HG03039 (cell line): Measurements from ENCODE around the gene KCNQ1OT1.

Experiments
- ATAC-seq: cut with Tn5 transposase; IDR thresholded peaks from one replicate; pipeline ENCODE4 v1.9.1; 2021; ENCODE audit warnings: mild to moderate bottlenecking, moderate library complexity; ENCODE audit not compliant: unreplicated experiment

Gene KCNQ1OT1

GRCh38 chr11:2688381-2689231 is 11.2 kb downstream of the KCNQ1OT1 start:
- no peak for ATAC-seq

GRCh38 chr11:2687782-2688191 is 12.0 kb downstream of the KCNQ1OT1 start:
- no peak for ATAC-seq

GRCh38 chr11:2687223-2687530 is 12.6 kb downstream of the KCNQ1OT1 start:
- no peak for ATAC-seq

DNA sequence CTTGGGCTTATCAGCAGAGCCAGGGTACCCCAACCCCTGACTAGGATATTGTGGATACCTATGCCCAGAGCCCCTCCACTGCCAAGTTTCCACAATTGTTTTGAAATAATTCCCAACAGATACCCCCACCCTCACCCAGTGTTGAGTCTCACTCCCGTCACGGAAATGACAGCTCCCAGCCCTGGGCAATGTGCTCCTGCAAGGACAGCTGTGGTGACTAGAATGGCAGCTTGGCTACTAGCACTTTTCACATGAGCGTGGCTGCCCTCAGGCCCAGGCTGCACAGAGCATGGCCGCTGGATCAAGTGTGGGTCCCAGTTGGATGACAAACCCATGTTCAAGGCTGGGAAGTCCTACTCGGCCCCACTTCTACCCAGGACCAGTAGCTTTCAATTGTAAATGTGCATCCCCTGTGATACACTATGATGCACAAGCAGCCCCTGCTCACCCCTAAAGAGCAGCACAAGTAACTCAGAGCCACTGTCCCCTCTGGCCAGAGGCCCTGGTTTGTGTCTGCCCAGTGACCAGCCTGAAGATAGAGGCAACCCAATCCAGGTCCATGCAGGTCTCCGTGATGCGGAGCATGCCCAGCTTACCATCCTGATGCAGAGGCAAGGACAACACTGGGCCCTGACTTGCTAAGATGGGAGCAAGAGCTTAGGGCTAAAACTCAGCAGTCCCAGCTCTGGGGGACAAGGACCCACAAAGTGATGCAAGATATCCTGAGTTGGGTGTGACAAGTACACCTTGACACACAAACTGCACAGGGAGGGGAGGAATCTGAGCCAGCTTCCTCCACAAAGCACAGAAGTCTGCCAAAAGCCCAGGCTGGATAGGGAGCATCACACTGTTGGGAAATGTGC is 13.2 kb downstream of the KCNQ1OT1 start:
- no peak for ATAC-seq

DNA sequence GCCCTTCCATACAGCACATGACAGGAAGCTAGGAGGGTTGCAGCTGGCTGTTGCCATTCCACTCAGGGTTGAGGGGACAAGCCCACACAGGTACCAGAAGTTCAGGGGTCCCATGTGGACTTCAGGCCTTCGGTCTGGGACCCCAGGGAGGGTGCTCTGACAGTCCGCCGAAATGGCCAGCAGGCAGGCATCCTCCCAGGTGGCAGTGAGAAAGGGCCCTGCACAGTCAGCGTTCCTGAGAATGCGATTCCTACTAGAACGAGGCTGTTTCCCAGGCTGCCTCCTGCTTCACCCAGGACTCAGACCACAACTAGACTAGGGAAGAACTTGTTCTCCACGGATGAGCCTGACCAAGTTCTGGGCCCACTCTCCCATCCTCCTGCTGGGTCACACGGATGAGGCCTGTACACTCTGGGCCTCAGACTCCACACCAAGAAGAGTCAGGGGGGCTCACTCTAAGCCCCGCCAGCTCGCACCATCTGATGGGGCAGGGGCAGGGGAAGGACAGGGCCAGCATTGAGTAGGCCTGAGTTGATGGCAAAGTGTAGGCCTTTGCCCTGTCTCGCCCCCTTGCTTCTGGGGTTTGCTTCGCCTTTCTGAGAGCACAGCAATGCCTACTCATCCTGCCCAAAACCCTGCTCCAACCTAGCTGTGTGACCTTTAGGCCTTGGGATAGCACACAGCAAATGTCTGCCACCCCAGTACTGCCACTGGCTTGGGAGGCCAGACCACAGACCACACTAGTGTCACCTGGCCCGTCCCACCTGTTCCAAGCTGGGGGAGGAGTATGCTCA is 14.0 kb downstream of the KCNQ1OT1 start:
- no peak for ATAC-seq

GRCh38 chr11:2685051-2685450 is 14.7 kb downstream of the KCNQ1OT1 start:
- ATAC-seq = no peak

GRCh38 chr11:2684581-2684980 is 15.2 kb downstream of the KCNQ1OT1 start:
- no peak for ATAC-seq

DNA sequence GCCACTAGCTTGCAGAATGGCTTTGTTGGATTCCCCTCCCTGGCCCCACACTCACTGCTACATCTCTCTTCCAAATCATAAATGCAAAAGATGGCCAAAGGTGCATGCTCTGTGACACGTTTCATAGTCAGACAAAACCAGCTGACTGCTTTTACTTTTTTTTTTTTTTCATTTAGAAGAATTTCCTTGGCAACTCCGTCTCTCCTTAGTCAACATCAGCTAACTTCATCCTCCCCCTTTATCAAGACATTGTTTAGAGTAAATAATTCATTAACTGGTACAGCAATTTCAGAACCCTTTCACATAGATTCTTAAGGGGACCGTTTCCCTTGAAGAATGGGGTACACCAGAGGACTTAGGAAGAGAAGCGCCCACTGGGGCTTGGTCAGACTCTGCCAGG is 16.0 kb downstream of the KCNQ1OT1 start:
- no peak for ATAC-seq

GRCh38 chr11:2681408-2682145 is 18.2 kb downstream of the KCNQ1OT1 start:
- ATAC-seq = no peak

DNA sequence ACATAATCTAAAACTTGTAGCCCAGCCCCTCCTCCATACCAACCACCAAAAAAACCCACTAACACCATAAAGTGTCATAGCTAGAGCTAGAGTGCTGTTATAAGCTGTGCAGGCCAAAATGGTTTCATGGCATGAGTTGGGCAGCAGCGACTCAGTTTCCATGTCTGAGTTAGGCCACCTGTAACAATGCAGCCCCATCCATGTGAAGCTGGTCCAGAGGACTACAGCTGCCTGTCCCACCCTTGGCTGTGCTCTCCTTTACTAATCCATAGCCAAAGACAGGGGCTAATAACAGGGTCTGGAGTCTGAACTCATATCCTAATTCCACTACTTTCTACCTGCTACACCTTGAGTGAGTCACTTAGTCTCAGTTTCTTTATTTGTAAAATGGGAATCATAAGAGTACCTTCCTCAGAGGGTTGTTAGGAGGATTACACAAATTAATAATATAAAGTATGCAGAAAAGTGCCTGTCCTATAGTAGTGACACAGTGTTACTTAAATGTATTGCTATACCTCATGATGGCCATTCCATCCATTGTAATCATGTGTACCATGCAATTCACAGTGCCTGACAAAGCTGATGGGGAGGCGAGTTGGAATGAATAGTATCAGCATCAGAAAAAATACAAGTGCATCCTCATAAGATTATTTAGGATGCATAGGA is 20.6 kb downstream of the KCNQ1OT1 start:
- no peak for ATAC-seq

GRCh38 chr11:2678396-2678795 is 21.4 kb downstream of the KCNQ1OT1 start:
- no peak for ATAC-seq

DNA sequence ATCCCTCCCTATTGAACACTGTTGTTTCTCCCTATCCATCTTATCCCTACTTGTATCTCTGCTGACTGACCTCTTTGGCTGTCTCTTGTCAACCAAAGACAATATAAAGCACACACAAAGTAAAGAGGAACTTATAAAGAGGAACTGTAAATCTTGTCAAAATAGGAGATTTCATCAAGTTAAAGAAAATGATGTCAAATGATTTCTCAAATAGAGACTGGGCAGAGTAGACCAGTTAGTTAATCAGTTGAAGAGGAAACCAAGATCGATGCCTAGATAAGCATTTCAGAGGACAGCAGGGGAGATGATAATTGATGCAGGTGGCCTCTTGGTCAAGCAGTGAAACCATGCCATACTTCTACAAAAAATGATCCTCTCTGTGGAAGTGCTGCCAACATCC is 22.7 kb downstream of the KCNQ1OT1 start:
- ATAC-seq = no peak

DNA sequence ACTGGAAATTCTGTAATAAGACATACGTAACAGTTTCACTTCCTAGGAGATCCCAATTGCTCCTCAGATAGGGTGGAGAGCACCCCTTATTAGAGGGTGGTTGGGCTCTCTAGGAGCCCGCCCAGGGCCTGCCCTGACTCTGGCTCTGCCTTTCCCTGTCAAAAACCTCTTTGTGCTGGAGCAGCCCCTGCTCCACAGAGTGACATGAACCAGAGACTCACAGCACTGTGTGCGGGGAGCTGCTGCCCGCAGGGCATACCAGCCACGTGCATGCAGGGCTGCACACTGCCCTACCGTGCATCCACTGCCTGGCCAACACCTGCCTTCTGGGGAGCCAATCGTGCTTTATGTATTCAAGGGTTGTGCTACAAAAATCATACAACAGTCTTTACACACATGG is 24.3 kb downstream of the KCNQ1OT1 start:
- ATAC-seq = no peak

DNA sequence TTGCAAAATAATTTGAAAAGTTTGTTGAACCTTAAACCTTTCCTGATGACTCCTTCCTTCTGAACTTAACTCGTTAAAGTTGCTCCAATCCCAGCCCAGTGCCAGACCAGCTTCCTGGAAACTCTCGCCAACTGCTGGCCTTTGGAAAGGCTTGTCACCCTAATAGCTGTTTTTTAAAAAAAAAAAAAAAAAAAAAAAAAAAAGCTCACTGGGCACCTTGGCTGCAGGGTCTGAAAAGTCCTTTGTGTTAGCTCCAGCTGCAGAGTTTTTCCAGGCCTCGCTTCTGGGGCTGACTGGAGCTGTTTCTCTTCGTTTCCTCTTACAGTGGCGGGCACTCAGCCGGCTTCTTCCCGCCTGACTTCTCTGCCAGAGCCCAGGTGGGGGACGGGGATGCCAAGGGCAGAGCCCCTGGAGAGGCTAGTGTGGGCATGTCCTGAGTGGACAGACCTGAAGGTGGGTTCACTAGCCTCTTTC is 25.1 kb downstream of the KCNQ1OT1 start:
- ATAC-seq = no peak

GRCh38 chr11:2673871-2674471 is 25.8 kb downstream of the KCNQ1OT1 start:
- no peak for ATAC-seq

DNA sequence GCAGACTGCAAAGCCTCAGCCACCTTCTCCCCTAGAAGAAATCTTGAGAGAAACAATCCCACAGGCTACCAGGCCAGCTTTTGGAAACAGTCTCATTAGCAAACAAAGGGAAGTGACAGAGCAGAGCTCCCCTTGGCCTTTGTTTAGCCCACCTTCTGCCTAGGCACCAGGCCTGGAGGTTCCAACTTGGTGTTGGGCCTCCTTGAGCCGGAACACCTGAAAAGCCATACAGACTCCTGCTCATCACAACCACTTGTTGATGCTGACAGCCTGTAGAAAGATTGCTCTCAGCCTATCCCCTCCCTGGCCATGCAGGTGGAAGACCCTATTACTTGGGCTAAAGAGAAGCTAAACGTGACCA is 26.6 kb downstream of the KCNQ1OT1 start:
- ATAC-seq = no peak

GRCh38 chr11:2672553-2673249 is 27.1 kb downstream of the KCNQ1OT1 start:
- ATAC-seq = no peak

- no peak for ATAC-seq
These were observed 28.0 kb downstream of the KCNQ1OT1 start for GRCh38 chr11:2671748-2672147.

- ATAC-seq = no peak
These were observed 29.2 kb downstream of the KCNQ1OT1 start for GRCh38 chr11:2670541-2671100.
